OCI-LY1 (cell line): ENCODE data around the gene EHBP1L1.

Experiments
- H2AFZ ChIP-seq: fragments of 200-600 bp; sonication (generic), shearing (Covaris generic); 2 replicates; pipeline ENCODE4 v1.6.0; 2014; ENCODE audit warnings: antibody characterized with exemption, mild to moderate bottlenecking, low read length
- H3F3A ChIP-seq: fragments of 200-600 bp; sonication (generic), shearing (Covaris generic); 2 replicates; pipeline ENCODE4 v1.6.0; 2014; ENCODE audit warnings: mild to moderate bottlenecking, antibody characterized with exemption, low read length, moderate library complexity; ENCODE audit not compliant: insufficient read depth
- H3K27ac ChIP-seq: fragments of 200-600 bp; sonication (generic); 2 replicates; pipeline ENCODE4 v1.5.1; 2014; ENCODE audit warnings: low read length, mixed run types, mild to moderate bottlenecking, low read depth; ENCODE audit not compliant: poor library complexity, severe bottlenecking
- H3K27me3 ChIP-seq: fragments of 200-600 bp; sonication (generic); 2 replicates; pipeline ENCODE4 v1.6.0; 2014; ENCODE audit warnings: antibody characterized with exemption, mild to moderate bottlenecking, low read length, moderate library complexity; ENCODE audit not compliant: insufficient read depth
- H3K36me3 ChIP-seq: fragments of 200-600 bp; sonication (generic); 2 replicates; pipeline ENCODE4 v1.6.1; 2014; ENCODE audit warnings: mild to moderate bottlenecking, antibody characterized with exemption, low read length, moderate library complexity, mixed read lengths; ENCODE audit not compliant: insufficient read depth
- H3K4me1 ChIP-seq: fragments of 200-600 bp; sonication (generic); 2 replicates; pipeline ENCODE4 v1.5.1; 2014; ENCODE audit warnings: mild to moderate bottlenecking, low read length, moderate library complexity; ENCODE audit not compliant: insufficient read depth, severe bottlenecking
- H3K4me2 ChIP-seq: fragments of 200-600 bp; sonication (generic), shearing (Covaris generic); 2 replicates; pipeline ENCODE4 v1.6.1; 2014; ENCODE audit warnings: low read length
- H3K4me3 ChIP-seq: fragments of 200-600 bp; sonication (generic); 2 replicates; pipeline ENCODE4 v1.5.1; 2014; ENCODE audit warnings: low read length, low read depth, mild to moderate bottlenecking, mixed read lengths; ENCODE audit not compliant: poor library complexity, severe bottlenecking
- H3K79me2 ChIP-seq: fragments of 200-600 bp; shearing (Covaris generic); 2 replicates; pipeline ENCODE4 v1.6.1; 2016; ENCODE audit warnings: mixed run types, low read length, mixed read lengths; ENCODE audit not compliant: insufficient read depth
- H3K9ac ChIP-seq: fragments of 200-600 bp; sonication (generic), shearing (Covaris generic); 2 replicates; pipeline ENCODE4 v1.6.1; 2014; ENCODE audit warnings: mild to moderate bottlenecking, low read length, mixed read lengths
- H3K9me2 ChIP-seq: fragments of 200-600 bp; sonication (generic), shearing (Covaris generic); 2 replicates; pipeline ENCODE4 v1.6.1; 2014; ENCODE audit warnings: low read depth, mild to moderate bottlenecking, low read length, mixed read lengths
- H3K9me3 ChIP-seq: fragments of 200-600 bp; shearing (Covaris generic); 2 replicates; pipeline ENCODE4 v1.6.1; 2014; ENCODE audit warnings: low read length, mixed read lengths
- H4K20me1 ChIP-seq: fragments of 200-600 bp; sonication (generic), shearing (Covaris generic); 2 replicates; pipeline ENCODE4 v1.6.0; 2016; ENCODE audit warnings: mild to moderate bottlenecking, low read length; ENCODE audit not compliant: insufficient read depth
- CTCF ChIP-seq: fragments of 200-600 bp; sonication (generic), shearing (Covaris generic); IDR thresholded peaks from 2 replicates; pipeline ENCODE4 v1.5.1; 2017; ENCODE audit warnings: mild to moderate bottlenecking, antibody characterized with exemption, low read length, moderate library complexity, mixed read lengths
- EZH2 ChIP-seq: fragments of 200-600 bp; sonication (generic), shearing (Covaris generic); IDR thresholded peaks from 2 replicates; pipeline ENCODE4 v1.8.0; 2017; ENCODE audit warnings: borderline replicate concordance, mixed run types, mild to moderate bottlenecking, antibody characterized with exemption, low read length, moderate library complexity, mixed read lengths

Gene EHBP1L1

DNA sequence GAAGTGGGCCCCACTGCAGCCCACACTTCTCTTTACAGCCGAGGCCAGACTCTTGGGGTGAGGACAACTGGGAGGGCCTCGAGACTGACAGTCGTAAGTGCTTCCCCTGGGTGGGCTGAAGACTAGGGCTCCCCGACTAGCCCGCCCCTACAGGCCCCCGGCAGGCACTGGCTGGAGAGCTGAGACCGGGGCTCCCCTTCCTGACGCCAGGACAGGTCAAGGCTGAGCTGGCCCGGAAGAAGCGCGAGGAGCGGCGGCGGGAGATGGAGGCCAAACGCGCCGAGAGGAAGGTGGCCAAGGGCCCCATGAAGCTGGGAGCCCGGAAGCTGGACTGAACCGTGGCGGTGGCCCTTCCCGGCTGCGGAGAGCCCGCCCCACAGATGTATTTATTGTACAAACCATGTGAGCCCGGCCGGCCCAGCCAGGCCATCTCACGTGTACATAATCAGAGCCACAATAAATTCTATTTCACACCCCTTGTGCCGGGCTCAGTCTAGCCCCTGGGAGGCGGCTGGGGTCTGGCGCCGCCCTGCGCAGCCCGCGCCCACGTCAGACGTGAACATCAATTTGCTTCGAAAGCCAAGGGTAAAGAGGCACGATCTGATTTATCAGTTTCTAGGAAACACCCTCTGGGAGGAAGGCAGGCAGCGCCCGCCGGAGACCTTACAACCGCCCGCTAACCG lies 37.5 kb upstream of the EHBP1L1 start:
- TF ChIP-seq EZH2 (no peak), CTCF (no peak)
- H3K4me2 ChIP-seq, result no peak overlapping the region
- H2AFZ ChIP-seq, result no peak overlapping the region
- H3K36me3 ChIP-seq, result peaks cover 11% of the 10 kb centered on the region; the same call in 1 of the 2 replicates
- no peaks in the 10 kb centered on the region for H3K9me3 ChIP-seq
- H3F3A ChIP-seq, result no peaks in the 10 kb centered on the region
- no peak overlapping the region for H3K9ac ChIP-seq
- no peaks in the 10 kb centered on the region for H4K20me1 ChIP-seq
- H3K27ac ChIP-seq, result no peak overlapping the region
- peaks cover 14% of the 10 kb centered on the region for H3K4me1 ChIP-seq
- no peaks in the 10 kb centered on the region for H3K9me2 ChIP-seq
- H3K27me3 ChIP-seq, result no peaks in the 10 kb centered on the region
- no peaks in the 10 kb centered on the region for H3K79me2 ChIP-seq
- no peak overlapping the region for H3K4me3 ChIP-seq

GRCh38 chr11:65538915-65539743 lies 36.7 kb upstream of the EHBP1L1 start:
- peak overlapping the region; percentile 69 for H3K4me2 ChIP-seq
- H3K79me2 ChIP-seq, result no peaks in the 10 kb centered on the region
- peak overlapping the region; percentile 52; the same call in 1 of the 2 replicates for H3K9ac ChIP-seq
- H3K36me3 ChIP-seq, result peaks cover 9% of the 10 kb centered on the region; the same call in 1 of the 2 replicates
- H4K20me1 ChIP-seq, result no peaks in the 10 kb centered on the region
- H3K27ac ChIP-seq, result peak overlapping the region; percentile 39
- H2AFZ ChIP-seq, result no peak overlapping the region
- no peaks in the 10 kb centered on the region for H3K9me2 ChIP-seq
- peaks cover 14% of the 10 kb centered on the region for H3K4me1 ChIP-seq
- H3K4me3 ChIP-seq, result peak overlapping the region; percentile 66
- H3K27me3 ChIP-seq, result no peaks in the 10 kb centered on the region
- no peak for TF ChIP-seq CTCF
- TF ChIP-seq EZH2, result no peak
- H3K9me3 ChIP-seq, result no peaks in the 10 kb centered on the region
- no peaks in the 10 kb centered on the region for H3F3A ChIP-seq

- no peaks in the 10 kb centered on the region for H3K9me2 ChIP-seq
- no peak overlapping the region for H2AFZ ChIP-seq
- peak overlapping the region; percentile 66 for H3K4me3 ChIP-seq
- H4K20me1 ChIP-seq, result no peaks in the 10 kb centered on the region
- H3K4me1 ChIP-seq, result peaks cover 14% of the 10 kb centered on the region
- peak overlapping the region; percentile 52 for H3K9ac ChIP-seq
- H3K27me3 ChIP-seq, result no peaks in the 10 kb centered on the region
- H3K36me3 ChIP-seq, result peaks cover 9% of the 10 kb centered on the region; the same call in 1 of the 2 replicates
- H3F3A ChIP-seq, result no peaks in the 10 kb centered on the region
- no peaks in the 10 kb centered on the region for H3K9me3 ChIP-seq
- H3K79me2 ChIP-seq, result no peaks in the 10 kb centered on the region
- H3K27ac ChIP-seq, result peak overlapping the region; percentile 39
- TF ChIP-seq EZH2, result no peak
- no peak for TF ChIP-seq CTCF
- peak overlapping the region; percentile 69 for H3K4me2 ChIP-seq
These were observed 36.0 kb upstream of the EHBP1L1 start for GRCh38 chr11:65539744-65540289.
